Mucosa of descending colon (tissue), 3 donors: Measurements from ENCODE around the gene ZMYND10. TPM values are rescaled to one million over a fixed set of nuclear protein-coding genes. Genes with fewer than 3 reads are reported as not detected.

ENCODE experiments used
- ATAC-seq: fragments of 200-7000 bp; cut with Tn5 transposase; one replicate; pipeline ENCODE4 v1.9.1; 2020; ENCODE audit warnings: mild to moderate bottlenecking, moderate library complexity
- DNase-seq, 3 donors: peaks; one replicate each; pipeline ENCODE4 v3.0.0-alpha.2; 2020
- H3K36me3 ChIP-seq: fragments of 200-600 bp; one replicate; pipeline ENCODE4 v1.8.0; 2021; ENCODE audit warnings: low read depth, mild to moderate bottlenecking
- H3K4me1 ChIP-seq: fragments of 200-600 bp; one replicate; pipeline ENCODE4 v1.8.0; 2021; ENCODE audit warnings: low read depth, mild to moderate bottlenecking
- H3K4me3 ChIP-seq: fragments of 200-600 bp; one replicate; pipeline ENCODE4 v1.8.0; 2021; ENCODE audit warnings: mild to moderate bottlenecking
- H3K9me3 ChIP-seq: fragments of 200-600 bp; one replicate; pipeline ENCODE4 v1.8.0; 2021; ENCODE audit warnings: mild to moderate bottlenecking
- intact Hi-C, 2 donors: fragments of 100-400 bp; cut with DNase I in 1 of 2; cut with micrococcal nuclease in 1 of 2; formaldehyde crosslinking; loops; one replicate each; pipeline versions ENCODE4 v1.11.0 to v1.11.1; 2022; cut with DNase I, micrococcal nuclease
- total RNA-seq, 3 donors: library from RNA; stranded (reverse); fragmentation: NEBNext Ultra II Directional in 2 of 3; extraction: Animal tissue kit (Norgen Biotek cat#: 25700) in 2 of 3; gene quantifications; one replicate each; pipeline versions ENCODE4 v1.2.1 to v1.2.4, GENCODE V29; 2021 to 2023
- TF ChIP-seq, protein P1 (sequence below): fragments of 200-600 bp; IDR thresholded peaks from one replicate; pipeline ENCODE4 v1.8.0; 2022; ENCODE audit warnings: antibody characterized with exemption, mild to moderate bottlenecking
- donor health status: DM: no; HTN: no; CAD: no; lungs with moderate emphysema.
- donor health status: DM: no; HTN: no; CAD: no.
- donor health status: DM: no; HTN: yes; CAD: no.

Gene ZMYND10
- total RNA-seq, 3 donors from 2014 or later = 0.20 to 0.60 (median 0.31) TPM

- ATAC-seq = peak; percentile 95
- intact Hi-C loops = no loop called here
Observed at GRCh38 chr3:50358911-50359759, 13.6 kb upstream of the ZMYND10 start, which contains the start of gene TMEM115. Gene TMEM115, minus strand, starts transcription at chr3:50359521. Its CDS starts 458 bp downstream, at chr3:50359063.

GRCh38 chr3:50358355-50358910 is 12.9 kb upstream of the ZMYND10 start:
- DNase-seq (peak in 1 of 3 donors; percentile 51), ATAC-seq (no peak)
- intact Hi-C loops = no loop called here
- TF ChIP-seq, protein P1, sequence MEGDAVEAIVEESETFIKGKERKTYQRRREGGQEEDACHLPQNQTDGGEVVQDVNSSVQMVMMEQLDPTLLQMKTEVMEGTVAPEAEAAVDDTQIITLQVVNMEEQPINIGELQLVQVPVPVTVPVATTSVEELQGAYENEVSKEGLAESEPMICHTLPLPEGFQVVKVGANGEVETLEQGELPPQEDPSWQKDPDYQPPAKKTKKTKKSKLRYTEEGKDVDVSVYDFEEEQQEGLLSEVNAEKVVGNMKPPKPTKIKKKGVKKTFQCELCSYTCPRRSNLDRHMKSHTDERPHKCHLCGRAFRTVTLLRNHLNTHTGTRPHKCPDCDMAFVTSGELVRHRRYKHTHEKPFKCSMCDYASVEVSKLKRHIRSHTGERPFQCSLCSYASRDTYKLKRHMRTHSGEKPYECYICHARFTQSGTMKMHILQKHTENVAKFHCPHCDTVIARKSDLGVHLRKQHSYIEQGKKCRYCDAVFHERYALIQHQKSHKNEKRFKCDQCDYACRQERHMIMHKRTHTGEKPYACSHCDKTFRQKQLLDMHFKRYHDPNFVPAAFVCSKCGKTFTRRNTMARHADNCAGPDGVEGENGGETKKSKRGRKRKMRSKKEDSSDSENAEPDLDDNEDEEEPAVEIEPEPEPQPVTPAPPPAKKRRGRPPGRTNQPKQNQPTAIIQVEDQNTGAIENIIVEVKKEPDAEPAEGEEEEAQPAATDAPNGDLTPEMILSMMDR = no peak
- Histone ChIP-seq H3K9me3 (no peaks in the 10 kb centered on the region), H3K4me1 (peaks cover 31% of the 10 kb centered on the region), H3K4me3 (peak overlapping the region; percentile 69), H3K36me3 (no peaks in the 10 kb centered on the region)

More at GRCh38 chr3:50358911-50359759, 13.6 kb upstream of the ZMYND10 start, which contains the start of gene TMEM115:
- H3K4me1 ChIP-seq = peaks cover 31% of the 10 kb centered on the region
- no peaks in the 10 kb centered on the region for H3K36me3 ChIP-seq
- H3K9me3 ChIP-seq = no peaks in the 10 kb centered on the region
- TF ChIP-seq, protein P1 = no peak
- DNase-seq = peak; percentile 93 to 98 (median 97)
- H3K4me3 ChIP-seq = peak within 1 kb of the TSS; percentile 69

DNA sequence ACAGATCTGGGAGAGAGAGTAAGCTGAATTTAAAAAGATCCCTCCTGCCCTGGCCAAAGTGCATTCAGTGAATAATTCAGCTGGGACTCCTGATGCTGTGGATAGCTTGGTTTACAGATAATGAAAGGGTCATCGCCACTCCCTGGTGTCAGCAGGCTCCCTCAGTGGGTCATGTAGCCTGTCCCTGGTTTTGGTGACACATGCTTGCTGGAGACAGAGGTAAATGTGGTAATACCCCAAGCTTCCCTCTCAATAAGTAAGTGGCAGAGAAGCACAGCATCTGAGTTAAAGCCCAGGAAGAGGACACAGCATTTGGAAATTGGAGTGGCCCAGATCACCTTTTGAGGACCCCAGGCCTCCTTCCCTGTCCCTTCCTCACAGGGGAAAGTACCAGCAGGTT is 11.9 kb upstream of the ZMYND10 start:
- DNase-seq (no peak), ATAC-seq (no peak)
- no peaks in the 10 kb centered on the region for H3K9me3 ChIP-seq
- peaks cover 36% of the 10 kb centered on the region for H3K4me1 ChIP-seq
- TF ChIP-seq, protein P1 = no peak
- H3K36me3 ChIP-seq = no peaks in the 10 kb centered on the region
- H3K4me3 ChIP-seq = no peak overlapping the region
- intact Hi-C loops = no loop called here

DNA sequence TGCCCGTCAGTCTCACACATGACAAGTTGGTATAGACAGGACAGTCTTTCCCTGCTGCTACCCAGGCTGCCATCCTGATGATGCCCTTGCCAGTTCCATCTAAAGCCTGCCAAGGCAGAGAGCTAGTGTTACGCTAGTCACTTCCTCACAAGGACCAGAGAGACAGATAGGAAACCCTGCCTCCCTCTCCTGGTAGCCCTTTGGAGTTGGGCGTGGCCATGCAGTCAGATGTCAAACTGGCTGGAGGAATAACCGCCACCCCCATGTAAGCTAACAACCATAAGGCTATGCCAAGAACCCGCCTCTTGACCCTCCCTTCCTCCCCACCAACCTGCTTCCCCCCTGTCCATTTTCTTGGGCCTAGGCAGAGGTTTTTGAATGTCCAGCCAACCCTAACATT is 11.0 kb upstream of the ZMYND10 start:
- Histone ChIP-seq H3K36me3 (no peaks in the 10 kb centered on the region), H3K4me3 (no peak overlapping the region), H3K9me3 (no peaks in the 10 kb centered on the region), H3K4me1 (peaks cover 44% of the 10 kb centered on the region)
- DNase-seq (peak; percentile 78 to 89 (median 80)), ATAC-seq (peak; percentile 67)
- intact Hi-C loops = no loop called here
- TF ChIP-seq, protein P1 = no peak

- Histone ChIP-seq H3K36me3 (no peaks in the 10 kb centered on the region), H3K4me3 (no peak overlapping the region), H3K9me3 (no peaks in the 10 kb centered on the region), H3K4me1 (peaks cover 49% of the 10 kb centered on the region)
- intact Hi-C loops = no loop called here
- TF ChIP-seq, protein P1 = no peak
- DNase-seq (no peak), ATAC-seq (no peak)
Observed at GRCh38 chr3:50355829-50356552, 10.5 kb upstream of the ZMYND10 start.
